ENCODE data around the gene ARHGAP22. TPM values are rescaled to one million over a fixed set of nuclear protein-coding genes. Genes with fewer than 3 reads are reported as not detected.

The ARHGAP22 gene
- total RNA-seq, 4 donors from 2014 or later = 7.7 to 16.5 (median 14.3) TPM

DNA sequence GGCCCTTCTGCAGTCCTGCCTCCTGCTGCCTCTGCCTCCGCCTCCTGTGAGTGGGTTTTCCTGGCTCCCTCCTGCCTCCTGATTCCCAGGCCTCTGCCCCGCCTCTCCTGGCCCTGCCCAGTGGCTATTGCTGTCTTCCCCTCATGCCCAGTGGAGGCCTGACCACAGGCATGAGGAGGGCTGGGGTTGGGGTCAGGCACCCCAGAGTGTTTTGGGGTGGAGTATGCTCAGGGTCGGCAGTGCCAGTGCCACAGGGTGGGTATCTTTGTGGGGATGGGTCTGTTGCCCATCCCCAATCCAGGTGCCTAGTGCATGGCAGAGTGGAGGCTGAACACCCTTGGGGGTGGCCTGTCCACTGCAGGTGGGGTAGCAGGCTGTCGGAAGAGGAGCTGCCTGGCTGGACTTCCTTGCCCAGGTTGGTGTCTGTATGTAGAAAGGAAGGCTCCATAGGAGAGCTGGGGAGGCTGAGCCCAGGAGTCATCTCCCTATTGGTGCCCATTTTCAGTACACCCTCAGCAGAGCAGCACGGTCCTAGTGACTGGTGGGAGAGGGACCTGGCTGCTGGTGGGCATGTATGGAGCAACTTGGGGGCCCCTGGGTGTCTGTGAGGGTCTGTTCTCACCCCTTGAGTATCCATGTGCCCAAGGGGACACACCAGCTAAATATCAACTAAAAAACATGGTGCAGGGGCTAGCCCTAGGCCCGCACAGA is 62.2 kb downstream of the ARHGAP22 start:
- DNase-seq (ENCODE audit: low spot score in 2 of 2) = no peak
- H3K27me3 ChIP-seq = no peaks in the 10 kb centered on the region
- TF ChIP-seq CTCF (IDR thresholded peaks at IDR 0.05) (no peak), EP300 (IDR thresholded peaks at IDR 0.05) (no peak), POLR2A (IDR thresholded peaks at IDR 0.05) (no peak)
- WGBS, 2 donors = 89 to 98% methylated on average over 6 of the region's 6 CpGs
- no peaks in the 10 kb centered on the region for H3K9me3 ChIP-seq
- H3K4me1 ChIP-seq = no peaks in the 10 kb centered on the region
- no peaks in the 10 kb centered on the region for H3K36me3 ChIP-seq
- H3K27ac ChIP-seq = no peak overlapping the region
- no peak overlapping the region for H3K4me3 ChIP-seq

GRCh38 chr10:48541144-48541795 is 63.6 kb downstream of the ARHGAP22 start:
- Histone ChIP-seq H3K4me3 (no peak overlapping the region), H3K27me3 (no peaks in the 10 kb centered on the region), H3K4me1 (no peaks in the 10 kb centered on the region), H3K27ac (no peak overlapping the region), H3K9me3 (no peaks in the 10 kb centered on the region), H3K36me3 (no peaks in the 10 kb centered on the region)
- DNase-seq (ENCODE audit: low spot score in 2 of 2) = no peak
- WGBS, 2 donors = 91 to 96% methylated on average over 7 of the region's 7 CpGs
- TF ChIP-seq CTCF (IDR thresholded peaks at IDR 0.05) (no peak), POLR2A (IDR thresholded peaks at IDR 0.05) (no peak), EP300 (IDR thresholded peaks at IDR 0.05) (no peak)

GRCh38 chr10:48538611-48539010 is 66.3 kb downstream of the ARHGAP22 start:
- no peak overlapping the region for H3K27ac ChIP-seq
- DNase-seq (ENCODE audit: low spot score in 2 of 2) = no peak
- no peak overlapping the region for H3K4me3 ChIP-seq
- H3K9me3 ChIP-seq = peaks cover 0 to 5% (median 0%) of the 10 kb centered on the region in 4 donors
- 69 to 76% methylated on average over 2 of the region's 2 CpGs for WGBS, 2 donors
- no peaks in the 10 kb centered on the region for H3K36me3 ChIP-seq
- TF ChIP-seq CTCF (IDR thresholded peaks at IDR 0.05) (no peak), POLR2A (IDR thresholded peaks at IDR 0.05) (no peak), EP300 (IDR thresholded peaks at IDR 0.05) (no peak)
- H3K4me1 ChIP-seq = no peaks in the 10 kb centered on the region
- H3K27me3 ChIP-seq = no peaks in the 10 kb centered on the region

GRCh38 chr10:48536916-48537890 is 67.7 kb downstream of the ARHGAP22 start:
- WGBS, 2 donors = 87% methylated on average over 13 of the region's 13 CpGs
- Histone ChIP-seq H3K27ac (no peak overlapping the region), H3K9me3 (peaks cover 0 to 5% (median 0%) of the 10 kb centered on the region in 4 donors), H3K36me3 (no peaks in the 10 kb centered on the region), H3K27me3 (no peaks in the 10 kb centered on the region), H3K4me3 (no peak overlapping the region), H3K4me1 (no peaks in the 10 kb centered on the region)
- DNase-seq (ENCODE audit: low spot score in 2 of 2) = no peak
- TF ChIP-seq POLR2A (IDR thresholded peaks at IDR 0.05) (no peak), EP300 (IDR thresholded peaks at IDR 0.05) (no peak), CTCF (IDR thresholded peaks at IDR 0.05) (no peak)

All from tibial nerve (tissue), 4 donors.